ELR (cell line): ENCODE measurements around the gene SPTAN1.

Experiments used
- DNase-seq: peaks from one replicate; pipeline ENCODE4 v3.0.0-alpha.2; 2015; ENCODE audit warnings: low read depth

The SPTAN1 gene

GRCh38 chr9:128633601-128634000, 81.2 kb downstream of the SPTAN1 start:
- no peak for DNase-seq

- no peak for DNase-seq
These were observed 81.7 kb downstream of the SPTAN1 start for GRCh38 chr9:128634111-128634510.

GRCh38 chr9:128634651-128635262, 82.4 kb downstream of the SPTAN1 start:
- DNase-seq: no peak

GRCh38 chr9:128635266-128636023, 83.1 kb downstream of the SPTAN1 start:
- peak; percentile 99 for DNase-seq

GRCh38 chr9:128636024-128636390, 83.6 kb downstream of the SPTAN1 start:
- peak; percentile 62 for DNase-seq

- no peak for DNase-seq
These were observed 84.5 kb downstream of the SPTAN1 start for GRCh38 chr9:128636556-128637530.

GRCh38 chr9:128637656-128638055, 85.3 kb downstream of the SPTAN1 start:
- no peak for DNase-seq

GRCh38 chr9:128638580-128638979, 86.2 kb downstream of the SPTAN1 start:
- no peak for DNase-seq

GRCh38 chr9:128640603-128641002, 88.2 kb downstream of the SPTAN1 start:
- no peak for DNase-seq

GRCh38 chr9:128642675-128643245, 90.4 kb downstream of the SPTAN1 start:
- DNase-seq: no peak

GRCh38 chr9:128643519-128644300, 91.3 kb downstream of the SPTAN1 start:
- no peak for DNase-seq

GRCh38 chr9:128648206-128648605, 95.8 kb downstream of the SPTAN1 start:
- peak; percentile 60 for DNase-seq

- DNase-seq: no peak
These were observed 99.4 kb downstream of the SPTAN1 start for GRCh38 chr9:128651798-128652197.

GRCh38 chr9:128653908-128654307, 101.5 kb downstream of the SPTAN1 start:
- no peak for DNase-seq

GRCh38 chr9:128654481-128654880, 102.1 kb downstream of the SPTAN1 start:
- DNase-seq: no peak

- peak; percentile 96 for DNase-seq
These were observed 104.3 kb downstream of the SPTAN1 start, which contains the start of gene DYNC2I2 for GRCh38 chr9:128656416-128657343. TSS of gene DYNC2I2 (minus strand) at chr9:128656847. CDS start at chr9:128656726, 121 bp downstream.

- no peak for DNase-seq
These were observed 104.9 kb downstream of the SPTAN1 start for GRCh38 chr9:128657344-128657704.

- no peak for DNase-seq
These were observed 105.4 kb downstream of the SPTAN1 start for GRCh38 chr9:128657796-128658195.

GRCh38 chr9:128666481-128666941, 114.1 kb downstream of the SPTAN1 start:
- DNase-seq: peak; percentile 68

GRCh38 chr9:128669786-128670185, 117.4 kb downstream of the SPTAN1 start:
- no peak for DNase-seq
